ENCODE measurements around the gene VAMP8.
"Not testable (repeated sequence)": the region's sequence is repeated elsewhere in the genome, so short reads cannot be mapped to it uniquely, and the experiment has no call there.

The VAMP8 gene

GRCh38 chr2:85547089-85547858 is 30.1 kb upstream of the VAMP8 start:
- no peak for DNase-seq (ENCODE audit: low read depth)

DNA sequence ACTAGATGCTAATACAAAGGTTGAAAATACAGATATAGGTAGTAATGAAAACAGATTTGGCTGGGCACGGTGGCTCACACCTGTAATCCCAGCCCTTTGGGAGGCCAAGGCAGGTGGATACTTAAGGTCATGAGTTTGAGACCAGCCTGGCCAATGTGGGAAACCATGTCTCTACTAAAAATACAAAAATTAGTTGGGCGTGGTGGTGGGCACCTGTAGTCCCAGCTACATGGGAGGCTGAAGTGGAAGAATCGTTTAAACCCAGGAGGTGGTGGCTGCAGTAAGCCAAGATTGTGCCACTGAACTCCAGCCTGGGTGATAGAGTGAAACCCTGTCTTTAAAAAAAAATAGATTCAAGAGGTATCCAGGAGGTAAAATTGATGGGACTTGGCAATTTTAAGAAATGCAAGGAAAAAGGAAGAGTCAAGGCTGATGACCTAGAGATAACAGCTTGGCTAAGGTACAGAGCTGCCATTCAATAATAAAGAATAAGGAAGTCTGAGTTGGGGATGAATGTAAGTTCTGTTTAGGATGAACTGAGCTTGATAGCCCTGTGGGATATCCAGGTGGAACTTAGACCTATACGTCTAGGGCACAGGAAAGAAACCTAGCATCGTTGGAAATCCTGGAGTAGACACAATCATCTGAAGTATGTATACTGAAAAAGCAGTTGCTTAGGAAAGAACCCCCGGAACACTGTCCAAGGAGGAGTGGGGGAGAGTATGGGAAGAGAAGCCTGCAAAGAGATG is 29.4 kb upstream of the VAMP8 start:
- DNase-seq (ENCODE audit: low read depth): no peak

DNA sequence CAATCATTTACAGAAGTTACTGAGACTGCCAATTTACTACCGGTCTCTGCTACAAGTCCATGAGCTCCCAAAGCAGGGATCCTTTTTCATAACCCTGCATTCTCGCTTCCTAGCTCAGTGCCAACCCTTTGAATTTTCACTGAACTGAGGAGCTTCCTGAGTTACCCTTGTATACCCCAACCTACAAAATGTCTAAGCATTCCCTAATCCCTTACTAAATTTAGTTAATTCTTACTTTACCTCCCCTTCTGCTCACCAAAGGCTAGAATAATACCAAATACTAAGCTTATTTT is 28.8 kb upstream of the VAMP8 start:
- DNase-seq (ENCODE audit: low read depth): no peak

DNA sequence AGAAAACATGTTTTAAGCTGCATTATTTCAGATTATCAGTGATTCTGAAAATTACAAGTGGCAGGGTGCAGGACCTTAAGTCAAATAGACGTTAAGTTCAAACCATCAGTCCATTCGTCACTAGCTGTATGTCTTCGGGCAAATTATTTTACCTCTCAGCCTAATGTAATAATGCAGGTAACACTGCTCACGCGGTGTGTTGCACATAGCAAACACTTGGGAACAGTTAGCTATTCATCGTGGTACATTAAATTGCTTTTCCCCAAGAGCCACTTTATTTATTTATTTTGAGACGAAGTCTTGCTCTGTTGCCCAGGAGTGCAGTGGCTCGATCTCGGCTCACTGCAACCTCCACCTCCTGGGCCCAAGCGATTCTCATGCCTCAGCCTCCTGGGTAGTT is 28.3 kb upstream of the VAMP8 start:
- no peak for DNase-seq (ENCODE audit: low read depth)

DNA sequence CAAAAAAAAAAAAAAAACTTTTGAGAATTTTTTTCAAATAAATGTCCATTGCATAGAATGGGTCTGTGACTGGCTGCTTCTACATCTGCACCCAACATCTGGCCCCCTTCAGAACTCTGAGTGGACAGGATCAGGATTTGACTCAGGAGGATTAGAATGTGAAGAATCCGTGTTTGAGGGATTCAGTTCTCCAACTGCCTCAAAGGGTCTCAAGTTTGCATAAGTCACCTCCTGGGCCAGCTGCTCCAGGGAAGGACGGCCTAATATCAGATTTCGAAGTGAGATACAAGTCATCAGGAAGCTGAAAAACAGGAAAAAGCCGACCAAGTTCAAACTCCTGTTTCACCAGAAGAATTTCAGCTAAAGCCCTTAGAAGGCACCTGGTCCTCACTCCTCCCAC is 27.6 kb upstream of the VAMP8 start:
- DNase-seq (ENCODE audit: low read depth): no peak

GRCh38 chr2:85550486-85550885 is 26.9 kb upstream of the VAMP8 start:
- no peak for DNase-seq (ENCODE audit: low read depth)

DNA sequence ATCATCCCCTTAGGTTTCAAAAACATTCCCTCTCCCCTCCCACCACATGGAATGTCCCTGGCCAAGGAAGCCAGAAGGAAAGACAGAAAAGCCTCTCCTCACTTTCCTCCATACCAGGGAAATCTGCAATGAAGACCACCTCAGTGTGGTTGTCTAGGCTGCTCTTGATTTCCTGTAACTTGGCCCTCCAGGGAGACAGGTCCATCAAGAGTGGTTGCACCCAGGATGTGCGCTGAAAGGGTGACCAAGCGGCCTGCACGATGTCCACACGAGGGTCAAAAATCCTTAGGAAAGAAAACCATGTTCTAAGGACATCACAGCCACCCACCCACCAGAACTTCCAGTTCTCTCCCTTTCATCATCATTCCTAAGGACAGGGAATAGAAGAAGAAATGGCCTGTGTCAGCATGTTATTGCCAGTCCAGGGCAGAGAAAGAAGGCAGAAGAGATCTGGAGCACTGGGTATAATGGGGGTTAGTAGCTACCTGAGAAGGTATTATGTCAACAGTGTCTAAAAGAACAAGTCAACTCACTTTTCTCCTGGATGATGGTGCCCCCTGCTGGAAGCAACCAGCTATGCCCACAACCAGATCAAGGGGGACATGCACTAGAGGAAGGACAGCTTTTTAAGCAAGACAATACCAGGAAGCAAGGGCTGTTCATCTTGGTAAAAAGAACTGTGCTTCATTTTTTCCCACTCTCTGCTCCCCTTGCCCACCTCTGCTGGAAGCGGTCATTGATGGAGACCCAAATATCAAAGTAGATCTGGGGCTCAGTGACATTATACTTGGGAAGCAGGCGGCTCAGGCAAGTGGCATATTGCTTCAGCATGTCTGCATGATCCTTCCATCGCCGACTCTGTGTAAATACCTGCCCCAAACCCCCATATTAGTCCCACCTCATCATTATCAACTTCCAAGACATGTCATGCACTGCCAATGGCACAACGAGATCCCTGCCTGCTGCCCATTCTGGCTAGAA is 25.4 kb upstream of the VAMP8 start:
- peak; percentile 68 for DNase-seq (ENCODE audit: low read depth)

DNA sequence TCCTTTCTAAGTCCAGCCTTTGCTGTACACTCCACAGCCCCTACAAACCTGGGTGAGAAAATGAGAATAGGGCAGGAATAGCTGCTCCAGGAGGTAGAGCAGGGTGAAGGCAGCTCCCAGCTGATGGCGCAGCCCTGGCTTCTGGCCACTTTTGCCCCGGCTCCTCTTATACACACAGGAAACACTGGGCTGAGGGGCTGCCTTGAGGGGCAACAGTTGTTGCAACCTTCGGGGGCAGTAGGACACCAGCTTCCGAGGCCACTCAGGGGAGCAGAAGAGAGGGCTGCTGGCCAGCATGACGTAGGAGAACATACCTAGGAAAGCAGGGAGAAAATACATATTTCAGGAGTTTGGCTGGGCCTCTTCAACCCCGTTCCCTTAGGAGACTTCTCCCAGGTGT is 24.2 kb upstream of the VAMP8 start:
- DNase-seq (ENCODE audit: low read depth): no peak

GRCh38 chr2:85554980-85555612 is 22.3 kb upstream of the VAMP8 start:
- no peak for DNase-seq (ENCODE audit: low read depth)

DNA sequence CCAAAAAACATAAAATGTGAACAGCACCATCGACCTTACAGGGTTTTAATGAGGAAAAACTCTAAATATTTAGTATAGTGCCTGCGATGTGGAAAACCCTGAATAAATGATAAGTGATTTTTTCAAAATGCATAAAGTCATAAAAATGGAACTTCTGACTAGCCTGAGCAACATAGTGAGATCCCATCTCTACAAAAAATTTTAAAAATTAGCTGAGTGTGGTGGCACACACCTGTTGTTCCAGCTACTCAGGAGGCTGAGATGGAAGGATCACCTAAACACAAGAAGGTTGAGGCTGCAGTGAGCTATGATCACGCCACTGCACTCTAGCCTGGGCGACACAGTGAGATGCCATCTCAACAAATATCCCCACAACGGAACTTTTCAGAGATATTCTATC is 20.3 kb upstream of the VAMP8 start:
- no peak for DNase-seq (ENCODE audit: low read depth)

DNA sequence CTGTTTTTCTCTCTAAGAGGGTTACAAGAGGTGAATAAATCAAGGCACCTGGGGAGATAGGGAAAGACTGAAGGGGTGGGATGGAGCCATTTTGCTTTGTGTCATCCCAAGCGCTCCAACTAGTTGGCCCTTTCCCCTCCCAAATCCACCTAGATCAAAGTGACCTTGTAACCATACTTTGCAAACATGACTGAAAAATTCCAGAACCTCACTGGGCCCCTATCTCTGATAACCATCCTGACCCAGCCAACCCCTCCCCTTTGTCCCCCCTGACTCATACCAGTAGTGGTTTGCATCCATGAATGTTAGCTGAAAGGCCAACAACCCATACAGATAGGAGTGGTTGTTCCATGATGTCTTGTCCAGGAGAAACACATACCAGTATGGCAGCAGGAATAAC is 19.2 kb upstream of the VAMP8 start:
- no peak for DNase-seq (ENCODE audit: low read depth)

GRCh38 chr2:85560403-85560726 is 17.0 kb upstream of the VAMP8 start:
- not testable (repeated sequence) for DNase-seq (ENCODE audit: low read depth)

DNA sequence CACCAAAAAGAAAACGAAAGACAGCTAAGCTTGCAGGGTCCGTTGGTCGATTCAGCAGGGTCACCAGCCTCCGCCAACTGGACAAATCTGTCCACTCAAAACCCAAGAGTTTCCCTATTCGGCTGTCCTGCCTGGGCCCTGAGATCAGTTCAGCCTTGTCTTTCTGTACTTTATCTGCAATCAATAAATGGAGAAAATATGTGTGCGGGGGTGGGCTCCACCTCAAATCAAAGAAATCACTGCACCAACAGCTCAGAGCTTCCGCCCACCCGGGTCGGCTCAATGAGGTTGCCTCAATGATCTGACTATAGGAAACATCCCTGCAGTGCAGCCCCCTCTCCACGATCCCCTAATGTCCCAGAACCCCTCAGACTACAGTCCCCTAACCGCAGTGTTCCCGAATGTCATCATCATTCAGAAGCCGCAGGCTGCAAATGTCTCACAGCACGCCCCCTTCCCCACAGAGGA is 16.5 kb upstream of the VAMP8 start:
- no peak for DNase-seq (ENCODE audit: low read depth)

DNA sequence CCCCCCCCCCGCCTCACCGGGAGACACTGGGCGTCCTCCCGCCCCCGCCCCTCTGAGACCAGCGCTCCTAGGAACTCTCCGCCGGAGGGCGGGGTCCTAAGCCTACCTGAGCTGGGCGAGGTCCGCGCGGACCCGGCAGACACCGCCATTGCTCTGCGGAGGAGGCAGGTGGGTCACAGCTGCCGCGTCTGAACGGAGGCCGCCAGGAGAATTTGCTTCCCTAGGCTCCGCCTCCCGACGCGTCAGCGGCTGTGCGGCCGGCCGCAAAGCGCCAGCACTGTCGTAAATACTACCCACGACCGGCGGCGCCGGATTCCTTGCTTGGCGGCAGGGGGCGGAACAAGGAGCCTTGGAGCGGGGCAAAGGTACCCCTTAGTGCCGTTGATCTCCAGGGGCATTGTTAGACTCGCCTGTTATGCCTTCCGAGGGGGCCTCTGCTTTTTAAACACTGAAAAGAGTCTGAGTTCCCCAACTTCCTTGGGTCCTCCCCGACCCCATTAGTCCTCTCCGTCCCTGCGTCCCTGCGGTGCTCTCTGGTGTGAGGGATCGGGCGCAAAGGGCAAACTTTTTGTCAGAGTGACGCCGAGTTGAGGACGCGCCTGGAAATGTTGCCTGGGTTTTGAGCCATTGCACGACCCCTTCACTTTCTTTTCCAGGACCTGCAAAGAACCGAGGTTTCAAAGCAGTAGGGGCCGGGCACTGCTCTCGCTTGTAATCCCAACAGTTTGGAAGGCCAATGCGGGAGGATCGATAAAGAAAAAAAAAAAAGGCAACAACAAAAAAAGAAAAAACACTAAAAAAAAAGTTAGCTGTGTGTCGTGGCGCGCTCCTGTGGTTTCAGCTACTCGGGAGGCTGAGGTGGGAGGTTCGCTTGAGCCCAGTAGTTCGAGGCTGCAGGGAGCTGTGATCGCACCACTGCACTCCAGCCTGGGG is 15.8 kb upstream of the VAMP8 start, which contains the start of gene GGCX:
Gene GGCX, minus strand, starts transcription at position 214 of the 933 bp plus-strand sequence. Its CDS starts 65 bp downstream, at position 149.
- DNase-seq (ENCODE audit: low read depth): peak; percentile 91

GRCh38 chr2:85564144-85564563 is 13.2 kb upstream of the VAMP8 start:
- DNase-seq (ENCODE audit: low read depth): no peak

DNA sequence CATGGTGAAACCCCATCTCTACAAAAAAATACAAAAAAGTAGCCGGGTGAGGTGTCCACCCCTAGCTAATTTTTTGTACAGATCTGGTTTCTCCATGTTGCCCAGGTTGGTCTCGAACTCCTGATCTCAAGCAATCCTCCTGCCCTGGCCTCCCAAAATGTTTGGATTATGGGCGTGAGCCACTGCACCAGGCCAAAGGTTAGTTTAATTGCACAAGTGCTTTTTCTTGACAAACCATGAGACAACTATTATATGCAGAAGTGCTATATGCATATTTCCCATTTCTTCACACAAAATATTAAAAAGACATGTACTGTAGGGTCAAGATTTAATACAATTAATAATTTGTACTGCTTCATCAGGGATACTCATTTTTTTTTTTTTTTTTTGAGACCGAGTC is 11.1 kb upstream of the VAMP8 start:
- DNase-seq (ENCODE audit: low read depth): no peak

- DNase-seq (ENCODE audit: low read depth): no peak
Measured at GRCh38 chr2:85575739-85576138, 1.6 kb upstream of the VAMP8 start.

DNA sequence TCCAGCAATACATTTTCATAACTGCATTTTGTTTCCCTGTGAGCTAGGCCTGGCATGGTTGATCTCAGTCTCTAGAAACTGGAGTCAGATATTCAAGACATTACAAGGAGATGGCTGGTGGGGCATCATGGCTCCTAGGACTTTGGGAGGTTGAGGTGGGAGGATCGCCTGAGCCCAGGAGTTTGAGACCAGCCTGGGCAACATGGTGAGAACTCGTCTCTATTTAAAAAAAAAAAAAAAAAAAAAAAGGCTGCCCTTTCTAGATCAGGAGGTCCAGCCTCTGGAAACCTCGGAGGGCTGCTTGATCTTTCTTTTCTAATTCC is 362 bp upstream of the VAMP8 start:
- no peak for DNase-seq (ENCODE audit: low read depth)

- no peak for DNase-seq (ENCODE audit: low read depth)
Measured at GRCh38 chr2:85578243-85579180, 1.1 kb downstream of the VAMP8 start.
